Stimulated activated effector memory CD8-positive, alpha-beta T cell treated with anti-CD3 and anti-CD28 coated beads, Interleukin-12 subunit alpha, Interleukin-12 subunit beta, amount 100 ng/mL, for 72 hours (primary cell): ENCODE data around the gene OPRM1.

Experiments used
- ATAC-seq: fragments of 150-1000 bp; cut with Tn5 transposase; 2 replicates; pipeline ENCODE4 v1.10.0; 2021
- DNase-seq, 2 donors: peaks; one replicate each; pipeline ENCODE4 v3.0.0; 2021 to 2022; ENCODE audit warnings: low spot score in 2 of 2
- H3K27ac Mint-ChIP-seq: one replicate; pipeline ENCODE4 v1.8.0; 2022; ENCODE audit warnings: mild to moderate bottlenecking, mixed read lengths
- H3K36me3 Mint-ChIP-seq: one replicate; pipeline ENCODE4 v1.8.0; 2022; ENCODE audit warnings: mild to moderate bottlenecking, mixed read lengths
- H3K4me1 Mint-ChIP-seq: one replicate; pipeline ENCODE4 v1.8.0; 2022; ENCODE audit warnings: mixed read lengths
- H3K4me3 Mint-ChIP-seq: one replicate; pipeline ENCODE4 v1.8.0; 2022; ENCODE audit warnings: mild to moderate bottlenecking, mixed read lengths
- H3K9me3 Mint-ChIP-seq: one replicate; pipeline ENCODE4 v1.8.0; 2022; ENCODE audit warnings: mixed read lengths

Gene OPRM1

DNA sequence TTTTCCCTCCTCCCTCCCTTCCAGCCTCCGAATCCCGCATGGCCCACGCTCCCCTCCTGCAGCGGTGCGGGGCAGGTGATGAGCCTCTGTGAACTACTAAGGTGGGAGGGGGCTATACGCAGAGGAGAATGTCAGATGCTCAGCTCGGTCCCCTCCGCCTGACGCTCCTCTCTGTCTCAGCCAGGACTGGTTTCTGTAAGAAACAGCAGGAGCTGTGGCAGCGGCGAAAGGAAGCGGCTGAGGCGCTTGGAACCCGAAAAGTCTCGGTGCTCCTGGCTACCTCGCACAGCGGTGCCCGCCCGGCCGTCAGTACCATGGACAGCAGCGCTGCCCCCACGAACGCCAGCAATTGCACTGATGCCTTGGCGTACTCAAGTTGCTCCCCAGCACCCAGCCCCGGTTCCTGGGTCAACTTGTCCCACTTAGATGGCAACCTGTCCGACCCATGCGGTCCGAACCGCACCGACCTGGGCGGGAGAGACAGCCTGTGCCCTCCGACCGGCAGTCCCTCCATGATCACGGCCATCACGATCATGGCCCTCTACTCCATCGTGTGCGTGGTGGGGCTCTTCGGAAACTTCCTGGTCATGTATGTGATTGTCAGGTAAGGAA, at the start of gene OPRM1:
Gene OPRM1, plus strand, starts transcription at position 10 of the 612 bp plus-strand sequence. Its CDS starts 305 bp downstream, at position 315.
- Mint-ChIP-seq H3K4me1 (no peaks in the 10 kb centered on the region), H3K4me3 (no peak within 1 kb of the TSS), H3K27ac (no peak within 1 kb of the TSS), H3K36me3 (no peaks in the 10 kb centered on the region), H3K9me3 (peaks cover 3% of the 10 kb centered on the region)
- DNase-seq (peak in 1 of 2 donors; percentile 5), ATAC-seq (peak; percentile 51)

DNA sequence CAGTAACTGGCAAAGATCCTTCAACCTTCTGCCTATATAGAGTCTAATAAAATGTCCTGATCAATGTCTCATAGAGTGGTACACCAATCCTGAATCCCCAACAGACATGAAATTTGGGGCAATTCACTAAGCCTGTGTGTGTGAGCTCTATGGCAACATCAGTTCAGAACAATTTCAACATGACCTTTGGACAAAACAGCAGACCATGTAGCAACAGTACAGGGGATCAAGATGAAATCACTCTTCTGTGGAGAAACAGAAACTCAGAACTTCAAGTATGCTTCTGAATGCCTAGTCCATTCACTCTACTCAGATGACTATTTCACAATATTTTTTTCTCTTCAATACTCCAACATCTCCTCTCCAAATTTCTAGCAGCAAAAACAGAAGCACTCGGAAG, 49.1 kb upstream of the OPRM1 start:
- Mint-ChIP-seq H3K27ac (no peak overlapping the region), H3K4me3 (no peak overlapping the region), H3K36me3 (no peaks in the 10 kb centered on the region), H3K4me1 (no peaks in the 10 kb centered on the region), H3K9me3 (no peaks in the 10 kb centered on the region)
- ATAC-seq (no peak), DNase-seq (no peak)

GRCh38 chr6:153994004-153994403, 45.0 kb upstream of the OPRM1 start:
- DNase-seq (no peak), ATAC-seq (no peak)
- Mint-ChIP-seq H3K9me3 (no peaks in the 10 kb centered on the region), H3K27ac (no peak overlapping the region), H3K4me3 (no peak overlapping the region), H3K4me1 (no peaks in the 10 kb centered on the region), H3K36me3 (no peaks in the 10 kb centered on the region)

DNA sequence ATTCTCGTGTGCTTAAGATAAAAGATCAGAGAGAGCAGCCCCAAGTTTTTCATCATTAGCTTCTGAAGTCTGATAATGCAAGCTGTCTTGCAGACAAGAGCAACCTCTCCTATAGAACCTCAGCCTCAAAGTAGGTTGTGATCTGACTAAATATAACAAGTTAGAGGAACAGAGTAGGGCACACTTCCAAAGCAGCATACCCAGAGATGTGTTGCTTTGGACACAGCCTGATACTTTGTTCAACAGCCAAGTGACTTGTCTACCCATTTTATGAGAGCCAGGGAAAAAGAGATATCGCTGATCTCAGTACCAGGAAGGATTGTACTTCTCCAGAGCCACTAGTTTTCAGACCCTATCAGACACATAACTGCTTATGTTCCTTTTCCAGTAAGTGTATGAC, 44.2 kb upstream of the OPRM1 start:
- H3K4me1 Mint-ChIP-seq: no peaks in the 10 kb centered on the region
- no peak for ATAC-seq
- DNase-seq: no peak
- H3K9me3 Mint-ChIP-seq: no peaks in the 10 kb centered on the region
- no peak overlapping the region for H3K27ac Mint-ChIP-seq
- no peak overlapping the region for H3K4me3 Mint-ChIP-seq
- H3K36me3 Mint-ChIP-seq: no peaks in the 10 kb centered on the region

DNA sequence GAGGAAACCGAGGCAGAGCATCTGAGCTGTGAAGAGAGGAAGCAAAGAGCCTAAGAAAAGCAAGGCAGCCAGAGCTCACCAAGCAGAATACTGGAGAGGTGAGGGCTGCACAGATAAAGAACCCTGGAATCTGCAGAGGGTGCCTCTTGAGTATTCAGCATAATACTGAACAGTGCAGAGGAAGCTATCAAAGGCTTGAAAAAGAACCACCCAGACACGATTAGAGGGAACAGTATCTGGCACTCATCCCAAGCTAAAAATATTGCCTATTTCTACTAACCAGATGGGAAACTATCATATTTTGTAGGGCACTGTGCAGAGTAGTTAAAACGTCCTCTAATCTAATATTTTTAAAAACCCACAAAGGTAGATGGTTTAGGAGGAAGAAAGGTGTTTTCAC, 41.8 kb upstream of the OPRM1 start:
- no peak for ATAC-seq
- Mint-ChIP-seq H3K36me3 (no peaks in the 10 kb centered on the region), H3K27ac (no peak overlapping the region), H3K4me3 (no peak overlapping the region), H3K9me3 (no peaks in the 10 kb centered on the region), H3K4me1 (no peaks in the 10 kb centered on the region)
- no peak for DNase-seq

DNA sequence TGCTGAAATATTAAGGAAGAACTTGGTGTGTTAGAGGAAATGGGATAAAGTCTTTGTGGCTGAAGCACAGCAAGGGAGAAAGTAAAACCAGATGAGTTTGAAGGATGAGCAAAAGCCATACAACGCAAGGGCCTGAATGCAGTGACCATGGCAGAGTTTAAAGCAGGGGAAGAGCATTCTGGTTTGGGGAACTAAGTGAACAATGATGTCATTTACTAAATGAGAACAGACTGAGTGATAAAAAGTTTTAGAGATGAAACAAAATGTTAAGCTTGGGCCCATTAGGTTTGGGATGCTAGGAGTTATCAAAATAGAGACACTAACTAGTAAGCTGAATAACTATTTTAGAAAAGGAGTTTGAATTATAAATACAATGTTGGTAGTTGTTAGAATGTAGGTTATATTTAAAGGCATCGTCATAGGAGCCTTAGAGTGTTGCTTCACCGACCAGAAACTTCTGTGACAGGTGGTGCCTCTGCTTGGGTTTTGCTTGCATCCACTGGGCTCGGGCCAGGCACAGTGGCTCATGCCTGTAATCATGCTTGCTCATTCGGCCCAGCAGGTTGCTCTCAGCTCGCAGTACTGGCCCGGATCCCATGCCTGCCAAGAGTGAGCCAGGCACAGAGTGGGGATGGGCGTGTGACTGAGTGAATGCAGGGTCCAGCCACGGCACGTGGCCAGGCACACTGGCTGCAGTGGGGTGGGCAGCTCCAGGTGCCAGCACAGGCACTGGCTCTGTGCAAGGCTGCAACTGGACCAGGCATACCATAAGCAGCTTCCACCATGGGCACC, 37.4 kb upstream of the OPRM1 start:
- ATAC-seq (no peak), DNase-seq (no peak)
- no peaks in the 10 kb centered on the region for H3K4me1 Mint-ChIP-seq
- H3K27ac Mint-ChIP-seq: no peak overlapping the region
- H3K9me3 Mint-ChIP-seq: no peaks in the 10 kb centered on the region
- no peak overlapping the region for H3K4me3 Mint-ChIP-seq
- H3K36me3 Mint-ChIP-seq: no peaks in the 10 kb centered on the region

DNA sequence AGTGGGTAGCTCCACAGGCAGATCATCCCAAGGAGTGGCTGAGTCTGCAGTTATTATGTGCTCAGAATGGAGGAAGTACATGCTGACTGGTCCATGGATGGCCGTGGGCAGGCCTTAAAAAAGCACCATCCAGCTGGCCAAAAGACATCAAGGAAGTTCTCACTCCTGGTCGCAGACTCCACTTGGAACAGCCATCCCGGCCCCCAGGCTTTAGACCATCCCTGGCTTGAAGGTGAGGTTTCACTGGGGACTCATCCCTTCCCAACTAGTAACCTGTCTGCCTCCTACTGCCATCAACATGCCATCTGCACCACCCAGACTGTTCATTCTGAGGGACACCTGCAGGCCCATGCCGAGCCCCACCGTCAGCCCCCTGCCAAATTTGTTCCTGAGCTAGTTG, 36.1 kb upstream of the OPRM1 start:
- Mint-ChIP-seq H3K4me3 (no peak overlapping the region), H3K36me3 (no peaks in the 10 kb centered on the region), H3K9me3 (no peaks in the 10 kb centered on the region), H3K4me1 (no peaks in the 10 kb centered on the region), H3K27ac (no peak overlapping the region)
- DNase-seq (no peak), ATAC-seq (peak; percentile 13)

- H3K4me1 Mint-ChIP-seq: no peaks in the 10 kb centered on the region
- DNase-seq: no peak
- no peak for ATAC-seq
- H3K27ac Mint-ChIP-seq: no peak overlapping the region
- no peak overlapping the region for H3K4me3 Mint-ChIP-seq
- H3K36me3 Mint-ChIP-seq: no peaks in the 10 kb centered on the region
- no peaks in the 10 kb centered on the region for H3K9me3 Mint-ChIP-seq
Observed at GRCh38 chr6:154010371-154010770, 28.7 kb upstream of the OPRM1 start.

- Mint-ChIP-seq H3K4me1 (no peaks in the 10 kb centered on the region), H3K9me3 (no peaks in the 10 kb centered on the region), H3K27ac (no peak overlapping the region), H3K36me3 (no peaks in the 10 kb centered on the region), H3K4me3 (no peak overlapping the region)
- ATAC-seq (no peak), DNase-seq (no peak)
Observed at GRCh38 chr6:154012852-154013251, 26.2 kb upstream of the OPRM1 start.

DNA sequence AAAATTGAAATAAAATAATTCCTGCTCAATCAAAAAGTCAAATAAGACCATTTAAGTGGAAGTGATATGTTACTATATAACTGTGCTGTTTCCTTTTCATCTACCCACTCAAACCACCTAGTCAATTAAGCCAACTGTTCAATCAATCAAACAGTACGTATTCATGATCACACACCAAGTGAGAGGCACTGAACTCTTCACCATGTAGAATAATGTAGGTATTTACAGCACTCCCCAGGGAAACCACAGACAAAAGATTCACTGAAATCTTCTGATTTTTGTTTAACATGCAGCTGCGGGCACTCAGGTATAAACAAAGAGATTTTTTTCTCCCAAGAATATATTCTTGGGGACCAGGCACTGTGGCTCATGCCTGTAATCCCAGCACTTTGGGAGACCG, 21.3 kb upstream of the OPRM1 start:
- ATAC-seq: no peak
- no peaks in the 10 kb centered on the region for H3K36me3 Mint-ChIP-seq
- H3K27ac Mint-ChIP-seq: no peak overlapping the region
- H3K9me3 Mint-ChIP-seq: no peaks in the 10 kb centered on the region
- no peak overlapping the region for H3K4me3 Mint-ChIP-seq
- H3K4me1 Mint-ChIP-seq: no peaks in the 10 kb centered on the region
- no peak for DNase-seq

GRCh38 chr6:154030646-154031045, 8.4 kb upstream of the OPRM1 start:
- DNase-seq: no peak
- Mint-ChIP-seq H3K9me3 (peaks cover 2% of the 10 kb centered on the region), H3K4me3 (no peak overlapping the region), H3K36me3 (no peaks in the 10 kb centered on the region), H3K4me1 (no peaks in the 10 kb centered on the region), H3K27ac (no peak overlapping the region)
- no peak for ATAC-seq

- Mint-ChIP-seq H3K36me3 (no peaks in the 10 kb centered on the region), H3K4me1 (no peaks in the 10 kb centered on the region), H3K4me3 (no peak overlapping the region), H3K27ac (no peak overlapping the region), H3K9me3 (peaks cover 3% of the 10 kb centered on the region)
- DNase-seq (no peak), ATAC-seq (no peak)
Observed at GRCh38 chr6:154041001-154041400, 2.0 kb downstream of the OPRM1 start.

DNA sequence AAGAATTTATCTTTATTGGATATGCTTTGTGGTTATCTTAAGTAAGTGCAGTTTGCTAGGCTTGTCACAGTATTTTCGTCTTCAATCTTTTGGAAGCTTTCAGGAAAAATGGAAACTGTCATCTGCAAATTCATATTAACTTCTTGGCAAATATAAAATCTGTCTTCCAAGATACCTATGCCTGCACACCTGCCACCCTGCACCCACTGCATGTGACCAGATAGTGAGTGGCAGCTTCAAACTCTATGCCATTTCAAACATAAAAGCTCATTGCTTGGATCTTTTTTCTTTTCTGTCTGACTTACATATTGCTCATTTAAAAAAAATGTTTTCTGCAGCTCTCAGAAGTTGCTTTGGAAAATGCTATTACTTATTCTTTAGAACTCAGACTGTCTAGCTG, 14.1 kb downstream of the OPRM1 start:
- H3K4me1 Mint-ChIP-seq: no peaks in the 10 kb centered on the region

DNA sequence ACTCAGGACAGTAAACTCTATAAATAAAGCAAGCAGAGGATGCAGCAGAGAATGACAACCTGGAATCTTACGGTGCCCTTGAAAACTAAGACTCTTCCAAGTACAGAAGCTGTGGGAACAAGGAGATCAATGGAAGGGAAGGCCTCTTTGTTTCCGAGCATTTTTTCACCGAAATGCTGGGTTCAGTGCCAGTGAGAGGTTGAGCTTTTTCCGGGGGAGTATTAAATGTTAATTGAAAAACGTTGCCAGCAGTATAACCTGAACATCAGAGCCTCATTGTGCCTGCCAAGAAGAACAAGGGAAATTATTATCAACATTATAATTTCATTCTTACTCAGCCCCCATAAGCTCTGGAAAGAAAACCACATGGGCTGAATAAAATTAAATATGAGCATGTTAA, 17.5 kb downstream of the OPRM1 start:
- no peaks in the 10 kb centered on the region for H3K9me3 Mint-ChIP-seq
- H3K4me3 Mint-ChIP-seq: no peak overlapping the region
- H3K36me3 Mint-ChIP-seq: no peaks in the 10 kb centered on the region
- no peak overlapping the region for H3K27ac Mint-ChIP-seq
- H3K4me1 Mint-ChIP-seq: no peaks in the 10 kb centered on the region
- ATAC-seq (no peak), DNase-seq (no peak)

More for the DNA sequence above, 14.1 kb downstream of the OPRM1 start:
- H3K9me3 Mint-ChIP-seq: no peaks in the 10 kb centered on the region
- DNase-seq (no peak), ATAC-seq (no peak)
- H3K4me3 Mint-ChIP-seq: no peak overlapping the region
- no peaks in the 10 kb centered on the region for H3K36me3 Mint-ChIP-seq
- H3K27ac Mint-ChIP-seq: no peak overlapping the region

GRCh38 chr6:154057098-154057497, 18.1 kb downstream of the OPRM1 start:
- no peak overlapping the region for H3K27ac Mint-ChIP-seq

GRCh38 chr6:154058963-154059680, 20.1 kb downstream of the OPRM1 start:
- Mint-ChIP-seq H3K36me3 (no peaks in the 10 kb centered on the region), H3K9me3 (no peaks in the 10 kb centered on the region), H3K27ac (no peak overlapping the region), H3K4me1 (no peaks in the 10 kb centered on the region), H3K4me3 (no peak overlapping the region)
- DNase-seq: no peak
- no peak for ATAC-seq

More at GRCh38 chr6:154057098-154057497, 18.1 kb downstream of the OPRM1 start:
- ATAC-seq (no peak), DNase-seq (no peak)
- Mint-ChIP-seq H3K36me3 (no peaks in the 10 kb centered on the region), H3K4me3 (no peak overlapping the region), H3K9me3 (no peaks in the 10 kb centered on the region), H3K4me1 (no peaks in the 10 kb centered on the region)
